Epithelial cell of proximal tubule (primary cell): ENCODE data around the gene ZNF296. TPM values are rescaled to one million over a fixed set of nuclear protein-coding genes. Genes with fewer than 3 reads are reported as not detected.

Experiments
- DNase-seq: peaks from one replicate; pipeline ENCODE4 v3.0.0-alpha.2; 2011; ENCODE audit warnings: low read depth
- H3K4me3 ChIP-seq: 2 replicates; pipeline ENCODE4 v1.5.1; 2011; ENCODE audit warnings: low read depth, mild to moderate bottlenecking, low read length
- CTCF ChIP-seq: conservative IDR thresholded peaks from 2 replicates; pipeline ENCODE4 v1.5.1; 2012; ENCODE audit warnings: low read depth, mild to moderate bottlenecking, low read length
- total RNA-seq: library from RNA; depleted of rRNA; stranded (reverse); fragments of >200 nt; gene quantifications from 2 replicates; pipeline ENCODE4 v1.2.3, GENCODE V29; 2015

ZNF296 gene
- total RNA-seq, 1 donor from 2014 or later, result 1.7 TPM

- TF ChIP-seq CTCF, result no peak
- H3K4me3 ChIP-seq, result no peak overlapping the region
- no peak for DNase-seq
These were observed 29.0 kb downstream of the ZNF296 start for GRCh38 chr19:45047188-45047797.

GRCh38 chr19:45046355-45046754 lies 29.9 kb downstream of the ZNF296 start:
- H3K4me3 ChIP-seq, result no peak overlapping the region
- no peak for DNase-seq
- TF ChIP-seq CTCF, result no peak

GRCh38 chr19:45045671-45046353 lies 30.5 kb downstream of the ZNF296 start:
- no peak overlapping the region for H3K4me3 ChIP-seq
- no peak for TF ChIP-seq CTCF
- DNase-seq, result no peak

- DNase-seq, result no peak
- TF ChIP-seq CTCF, result no peak
- H3K4me3 ChIP-seq, result no peak overlapping the region
These were observed 35.2 kb downstream of the ZNF296 start for GRCh38 chr19:45041125-45041524.

- no peak for TF ChIP-seq CTCF
- DNase-seq, result no peak
- H3K4me3 ChIP-seq, result peak overlapping the region; percentile 80
These were observed 36.1 kb downstream of the ZNF296 start for GRCh38 chr19:45040059-45040771.

- H3K4me3 ChIP-seq, result peak within 1 kb of the TSS; percentile 80
- no peak for TF ChIP-seq CTCF
These were observed 37.1 kb downstream of the ZNF296 start, which contains the start of gene CLASRP for GRCh38 chr19:45038931-45039893. Gene CLASRP (plus strand): TSS chr19:45039045. CDS start chr19:45040213, 1,168 bp downstream.

More at GRCh38 chr19:45038931-45039893, 37.1 kb downstream of the ZNF296 start, which contains the start of gene CLASRP:
- no peak for DNase-seq
